8988T (cell line): ENCODE results near the gene GLTPD2.

Experiments
- DNase-seq: peaks from one replicate; pipeline ENCODE4 v3.0.0; 2011

The GLTPD2 gene

DNA sequence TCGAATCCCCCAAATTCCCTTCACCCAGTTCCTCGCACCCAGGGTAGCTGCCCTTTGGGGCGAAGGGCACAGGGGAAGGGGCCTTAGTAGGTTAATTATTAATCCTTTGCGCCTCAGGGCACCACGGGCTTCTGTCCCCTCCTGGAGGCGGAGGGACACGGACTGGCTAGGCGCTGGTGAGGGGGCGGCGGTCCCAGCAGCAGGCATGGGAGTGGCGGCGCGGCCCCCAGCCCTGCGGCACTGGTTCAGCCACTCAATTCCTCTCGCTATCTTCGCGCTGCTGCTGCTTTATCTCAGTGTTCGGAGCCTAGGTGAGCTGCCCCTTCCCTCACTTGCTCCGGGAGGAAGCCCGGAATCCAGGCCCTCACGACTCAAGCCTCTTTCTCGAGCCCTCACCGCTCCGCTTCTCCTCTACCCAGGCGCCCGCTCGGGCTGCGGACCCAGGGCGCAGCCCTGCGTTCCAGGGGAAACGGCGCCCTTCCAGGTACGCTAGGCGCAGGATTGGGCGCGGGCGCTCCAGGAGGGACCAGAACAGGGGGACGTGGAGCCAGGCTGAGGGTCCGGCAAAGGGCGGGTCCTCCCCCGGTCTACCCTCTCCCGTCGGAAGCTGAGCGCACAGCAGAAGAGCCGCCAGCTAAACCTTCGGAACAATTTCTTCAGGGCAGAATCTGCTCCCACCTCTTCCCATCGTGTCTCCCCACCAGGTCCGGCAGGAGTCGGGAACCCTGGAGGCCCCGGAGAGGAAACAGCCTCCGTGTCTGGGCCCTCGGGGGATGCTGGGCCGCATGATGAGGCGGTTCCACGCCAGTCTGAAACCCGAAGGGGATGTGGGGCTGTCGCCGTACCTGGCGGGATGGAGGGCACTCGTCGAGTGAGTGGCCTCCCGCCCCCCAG is at the start of gene GLTPD2:
GLTPD2 (plus strand) TSS at position 158 of the 894 bp plus-strand sequence; CDS start at position 206, 48 bp downstream.
- DNase-seq: peak; percentile 30

- DNase-seq: peak; percentile 64
Observed at GRCh38 chr17:4739122-4740024, 49.4 kb upstream of the GLTPD2 start, which contains the start of the genes CXCL16 and ZMYND15. CXCL16 (minus strand) TSS chr17:4739928; CDS start chr17:4739339, 589 bp downstream. ZMYND15 (plus strand) TSS chr17:4739833; CDS start chr17:4740549, 716 bp downstream.

DNA sequence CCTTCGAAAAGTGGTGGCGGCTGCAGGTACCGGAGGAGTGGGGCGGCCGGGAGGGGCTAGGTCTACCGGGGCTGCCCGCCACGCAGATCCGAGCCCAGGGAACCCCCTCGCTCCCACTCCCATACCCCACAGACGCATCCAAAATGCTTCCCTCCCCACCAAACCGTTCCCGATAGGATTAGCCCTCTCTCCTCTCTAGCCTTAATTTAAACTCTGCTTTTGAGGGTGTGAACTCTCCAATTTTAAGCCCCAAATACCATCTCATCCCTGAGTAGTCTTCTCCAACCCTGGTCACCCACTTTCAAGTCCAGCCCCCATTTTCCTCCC is 48.8 kb upstream of the GLTPD2 start:
- no peak for DNase-seq

DNA sequence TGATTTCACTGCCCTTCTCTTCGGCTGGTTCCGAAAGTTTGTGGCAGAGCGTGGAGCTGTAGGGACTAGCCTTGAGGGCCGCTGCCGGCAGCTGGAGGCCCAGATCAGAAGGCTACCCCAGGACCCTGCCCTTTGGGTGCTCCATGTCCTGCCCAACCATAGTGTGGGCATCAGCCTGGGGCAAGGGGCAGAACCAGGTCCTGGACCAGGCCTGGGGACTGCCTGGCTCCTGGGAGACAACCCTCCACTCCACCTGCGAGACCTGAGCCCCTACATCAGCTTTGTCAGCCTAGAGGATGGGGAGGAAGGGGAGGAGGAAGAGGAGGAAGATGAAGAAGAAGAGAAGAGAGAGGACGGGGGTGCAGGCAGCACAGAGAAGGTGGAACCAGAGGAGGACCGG is 48.2 kb upstream of the GLTPD2 start:
- DNase-seq: no peak

GRCh38 chr17:4741544-4741943 is 47.2 kb upstream of the GLTPD2 start:
- no peak for DNase-seq

DNA sequence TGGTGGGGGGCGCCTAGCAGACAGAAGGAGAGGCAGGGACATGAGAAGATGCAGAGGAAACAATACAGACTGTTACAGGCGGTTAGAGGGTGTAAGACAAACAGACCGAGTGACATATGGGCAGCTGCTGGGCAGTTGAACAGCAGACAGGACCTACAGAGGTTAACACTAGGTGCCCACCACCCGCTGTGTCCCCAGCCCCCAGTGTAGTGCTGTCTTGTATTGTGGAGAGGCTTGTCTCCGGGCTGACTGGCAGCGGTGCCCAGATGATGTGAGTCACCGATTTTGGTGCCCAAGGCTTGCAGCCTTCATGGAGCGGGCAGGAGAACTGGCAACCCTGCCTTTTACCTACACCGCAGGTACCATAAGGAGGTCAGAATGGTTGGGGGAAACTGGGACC is 46.6 kb upstream of the GLTPD2 start:
- no peak for DNase-seq

- no peak for DNase-seq
Observed at GRCh38 chr17:4742629-4743028, 46.1 kb upstream of the GLTPD2 start.

DNA sequence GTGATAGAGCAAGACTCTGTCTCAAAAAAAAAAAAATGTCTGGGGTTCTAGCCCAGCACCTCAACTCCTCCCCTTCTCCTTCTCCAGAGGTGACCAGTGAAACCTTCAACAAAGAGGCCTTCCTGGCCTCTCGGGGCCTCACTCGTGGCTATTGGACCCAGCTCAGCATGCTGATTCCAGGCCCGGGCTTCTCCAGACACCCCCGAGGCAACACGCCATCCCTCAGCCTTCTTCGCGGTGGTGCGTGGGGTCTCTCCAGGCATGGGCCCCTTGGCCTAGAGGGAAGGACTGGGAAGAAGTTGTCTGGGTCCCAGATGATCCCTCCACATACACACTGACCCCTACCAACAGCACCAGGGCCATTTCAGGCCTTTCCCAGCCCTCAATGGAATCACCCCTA is 45.5 kb upstream of the GLTPD2 start:
- no peak for DNase-seq

DNA sequence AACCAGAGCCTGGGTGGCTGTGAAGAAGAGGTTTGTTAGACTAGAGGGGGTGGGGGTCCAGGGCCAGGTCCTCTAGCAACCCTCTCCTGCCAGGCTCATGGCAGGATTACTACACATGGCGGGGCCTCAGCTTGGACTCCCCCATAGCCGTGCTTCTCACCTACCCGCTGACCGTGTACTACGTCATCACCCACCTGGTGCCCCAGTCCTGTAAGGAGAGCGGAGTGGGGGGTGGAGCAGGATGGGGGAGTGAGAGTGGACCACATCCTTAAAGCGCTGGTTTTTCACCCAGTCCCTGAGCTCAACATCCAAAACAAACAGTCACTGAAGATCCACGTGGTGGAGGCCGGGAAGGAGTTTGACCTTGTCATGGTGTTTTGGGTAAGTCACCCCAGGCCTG is 44.9 kb upstream of the GLTPD2 start:
- no peak for DNase-seq

DNA sequence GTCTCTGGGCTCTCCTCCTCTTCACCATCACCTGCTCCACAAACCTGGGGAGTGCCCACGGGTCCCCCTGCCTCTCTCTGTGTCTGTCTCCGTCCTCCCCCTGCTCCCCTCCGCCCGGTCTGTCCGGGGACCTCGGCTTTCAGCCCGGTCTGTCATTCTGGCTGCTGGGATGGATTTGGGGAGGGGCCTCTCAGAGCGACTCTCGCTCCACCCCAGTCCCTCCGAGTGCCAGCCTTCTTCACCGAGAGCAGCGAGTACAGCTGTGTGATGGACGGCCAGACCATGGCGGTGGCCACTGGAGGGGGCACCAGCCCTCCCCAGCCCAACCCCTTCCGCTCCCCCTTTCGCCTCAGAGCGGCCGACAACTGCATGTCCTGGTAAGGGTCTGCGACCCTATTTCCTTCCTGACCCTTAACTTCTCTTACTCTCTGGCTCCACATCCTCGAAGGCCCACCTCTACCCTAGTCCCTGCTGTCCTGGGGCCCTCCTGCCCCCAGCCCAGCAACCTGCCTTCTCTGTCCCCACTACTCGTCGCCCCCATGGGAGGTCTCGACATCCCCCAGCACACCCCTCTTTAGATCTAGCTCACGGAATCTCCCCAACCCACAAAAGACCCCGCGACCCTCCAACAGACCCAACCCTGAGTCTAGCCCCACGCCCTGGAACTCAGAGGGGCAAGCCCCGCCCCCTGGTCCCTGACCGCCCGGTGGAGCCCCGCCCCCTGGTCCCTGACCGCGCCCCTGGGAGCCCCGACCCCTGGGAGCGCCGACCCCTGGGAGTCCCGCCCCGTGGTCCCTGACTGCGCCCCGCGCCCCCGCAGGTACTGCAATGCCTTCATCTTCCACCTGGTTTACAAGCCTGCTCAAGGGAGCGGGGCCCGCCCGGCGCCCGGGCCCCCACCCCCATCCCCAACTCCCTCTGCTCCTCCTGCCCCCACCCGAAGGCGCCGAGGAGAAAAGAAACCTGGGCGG is 43.5 kb upstream of the GLTPD2 start:
- DNase-seq: no peak

DNA sequence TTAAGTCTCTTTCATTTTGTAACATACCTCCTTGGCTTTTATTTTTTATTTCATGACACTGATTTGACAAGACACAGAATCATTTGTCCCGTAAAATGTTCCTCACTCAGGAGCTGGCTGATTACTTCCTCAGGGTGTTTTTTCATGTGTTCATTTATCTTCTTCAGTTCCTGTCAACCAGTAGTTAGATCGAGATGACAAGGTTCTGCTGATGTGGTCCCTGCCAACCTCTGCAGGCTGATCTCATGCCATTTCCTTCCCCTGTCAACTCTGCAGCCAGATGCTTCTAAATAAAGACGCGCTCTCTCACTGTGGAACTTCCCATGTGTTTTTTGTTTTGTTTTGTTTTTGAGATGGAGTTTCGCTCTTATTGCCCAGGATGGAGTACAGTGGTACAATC is 40.9 kb upstream of the GLTPD2 start:
- DNase-seq: no peak

- DNase-seq: no peak
Observed at GRCh38 chr17:4748686-4749085, 40.1 kb upstream of the GLTPD2 start.

GRCh38 chr17:4750606-4751005 is 38.2 kb upstream of the GLTPD2 start:
- DNase-seq: no peak

DNA sequence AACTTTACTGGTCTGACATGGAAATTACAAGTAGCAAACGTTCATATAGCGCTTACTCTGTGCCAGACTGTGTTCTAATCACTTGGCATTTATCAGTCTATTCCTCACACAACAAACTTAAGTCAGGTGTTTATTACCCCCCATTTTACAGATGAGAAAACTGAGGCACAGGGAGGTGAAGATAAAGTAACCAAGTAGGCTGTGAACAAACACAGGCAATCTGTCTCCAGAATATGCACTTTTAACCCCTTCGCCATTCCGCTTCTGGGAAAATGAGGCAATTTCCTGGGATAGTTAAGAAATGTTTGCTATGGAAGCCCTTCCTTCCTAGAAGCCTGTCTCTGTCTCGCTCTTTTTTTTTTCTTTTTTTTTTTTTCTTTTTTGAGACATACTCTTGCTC is 36.8 kb upstream of the GLTPD2 start:
- DNase-seq: no peak

- DNase-seq: no peak
Observed at GRCh38 chr17:4753392-4753791, 35.4 kb upstream of the GLTPD2 start.

GRCh38 chr17:4759776-4760236 is 29.0 kb upstream of the GLTPD2 start:
- no peak for DNase-seq

GRCh38 chr17:4764595-4764994 is 24.2 kb upstream of the GLTPD2 start:
- no peak for DNase-seq

DNA sequence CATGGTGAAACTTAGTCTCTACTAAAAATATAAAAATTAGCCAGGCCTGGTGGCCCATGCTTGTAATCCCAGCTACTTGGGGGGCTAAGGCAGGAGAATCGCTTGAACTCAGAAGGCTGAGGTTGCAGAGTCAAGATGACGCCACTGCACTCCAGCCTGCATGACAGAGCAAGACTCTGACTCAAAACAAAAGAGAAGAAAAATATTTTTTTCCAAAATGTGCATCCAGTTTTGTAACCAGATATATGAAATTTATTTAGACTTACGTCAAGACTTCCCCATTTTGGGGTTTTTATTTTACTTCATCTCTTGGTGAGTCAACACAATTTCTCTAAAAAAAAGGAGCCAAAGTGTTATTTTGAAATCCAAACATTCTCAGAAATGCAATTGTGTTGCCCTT is 22.6 kb upstream of the GLTPD2 start:
- DNase-seq: no peak

- no peak for DNase-seq
Observed at GRCh38 chr17:4766723-4767122, 22.0 kb upstream of the GLTPD2 start.

- no peak for DNase-seq
Observed at GRCh38 chr17:4768298-4768697, 20.5 kb upstream of the GLTPD2 start.

DNA sequence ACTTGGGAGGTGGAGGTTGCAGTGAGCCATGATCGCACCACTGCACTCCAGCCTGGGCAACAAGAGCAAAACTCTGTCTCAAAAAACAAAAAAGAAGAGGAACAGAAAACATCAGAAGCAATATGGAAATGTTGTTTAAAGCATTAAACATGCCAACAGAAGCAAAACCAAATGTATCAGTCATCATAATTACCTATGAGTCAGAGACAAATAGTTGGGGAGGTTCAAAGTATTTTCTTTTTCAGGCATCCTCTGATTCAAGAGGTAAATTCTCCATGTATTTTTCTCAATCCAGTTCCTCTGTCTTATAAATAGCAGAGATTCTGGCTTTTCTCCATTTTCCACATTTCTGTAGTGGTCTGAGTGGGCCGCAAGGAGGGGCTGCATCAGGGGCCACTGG is 19.1 kb upstream of the GLTPD2 start:
- DNase-seq: no peak

DNA sequence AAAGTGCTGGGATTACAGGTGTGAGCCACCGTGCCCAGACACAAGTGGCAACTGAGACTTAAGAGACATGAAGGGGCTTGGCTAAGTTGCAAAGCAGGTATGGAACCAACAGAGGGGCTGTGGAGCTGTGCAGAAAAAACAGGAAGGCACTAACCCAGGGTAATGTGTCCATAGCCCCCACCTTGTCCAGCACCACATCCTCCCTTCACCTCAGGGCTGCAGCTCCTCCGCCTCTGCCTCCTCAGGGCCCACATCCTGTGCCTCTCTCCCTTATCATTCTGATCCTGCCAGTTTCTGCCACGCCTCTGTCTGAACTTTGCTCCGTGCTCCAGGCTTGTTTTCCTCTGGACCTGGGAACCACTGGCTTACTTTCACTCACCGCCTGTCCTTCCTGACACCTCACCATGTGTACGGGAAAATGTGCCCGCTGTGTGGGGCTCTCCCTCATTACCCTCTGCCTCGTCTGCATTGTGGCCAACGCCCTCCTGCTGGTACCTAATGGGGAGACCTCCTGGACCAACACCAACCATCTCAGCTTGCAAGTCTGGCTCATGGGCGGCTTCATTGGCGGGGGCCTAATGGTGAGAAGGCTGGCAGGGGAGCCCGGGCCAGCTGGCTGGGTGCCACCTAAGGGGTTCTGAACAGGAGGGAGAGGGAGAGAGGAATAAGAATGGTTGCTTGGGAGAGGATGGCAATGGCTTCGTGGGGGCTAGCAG is 17.1 kb upstream of the GLTPD2 start, which contains the start of gene TM4SF5:
TM4SF5 (plus strand) TSS at position 368 of the 716 bp plus-strand sequence; CDS start at position 405, 37 bp downstream.
- no peak for DNase-seq
